ENCODE data around the gene WDR5B. TPM values are rescaled to one million over a fixed set of nuclear protein-coding genes. Genes with fewer than 3 reads are reported as not detected.

WDR5B gene
- total and polyA plus RNA-seq, 2 of the 8 experiments (the other 6 are each of a cell fraction or from before 2014, with no cell fraction given), result 1.9 to 3.5 TPM

GRCh38 chr3:122366379-122366749 is 49.5 kb downstream of the WDR5B start:
- H3K56ac ChIP-seq (replicated peaks; ENCODE audit: insufficient read length, low read depth, low read length), result no peak overlapping the region
- H3K27ac ChIP-seq (ENCODE audit: low read depth, low read length), result no peak overlapping the region
- no peak for FAIRE-seq
- TF ChIP-seq FOSL1 (IDR thresholded peaks at IDR 0.05; ENCODE audit: insufficient read depth, low read depth, low read length) (no peak), CTCF (IDR thresholded peaks at IDR 0.05; ENCODE audit: control extremely low read depth in 1 of 3, insufficient read depth in 1 of 3, low read depth in 1 of 3, low read length in 3 of 3) (no peak), ASH2L (IDR thresholded peaks at IDR 0.05; ENCODE audit: low read length) (no peak), BACH1 (IDR thresholded peaks at IDR 0.05; ENCODE audit: low read length) (no peak), SP1 (IDR thresholded peaks at IDR 0.05; ENCODE audit: low read depth, low read length) (no peak)
- POLR2A ChIA-PET (ENCODE audit: partially characterized antibody), result interaction anchor here (3.3 kb wide), 1 partner anchor 17 kb away, joined by 14 read pairs; the partner anchor contains the start of genes FAM162A and MIX23
- H3K4ac ChIP-seq (replicated peaks; ENCODE audit: insufficient read length, low read depth, low read length), result no peak overlapping the region
- H4K20me1 ChIP-seq (replicated peaks in 1 of 2; ENCODE audit: control insufficient read depth in 1 of 2, insufficient read depth in 2 of 2, low read length in 2 of 2), result peaks cover 2% of the 10 kb centered on the region in 2 experiments
- H2BK15ac ChIP-seq (ENCODE audit: low read length), result no peak overlapping the region
- H3K4me2 ChIP-seq (ENCODE audit: insufficient read depth in 1 of 2, low read depth in 2 of 2, low read length in 2 of 2), result no peak overlapping the region
- H3K14ac ChIP-seq (ENCODE audit: insufficient read length), result no peak overlapping the region
- H3K27me3 ChIP-seq (replicated peaks in 1 of 4; ENCODE audit: control insufficient read depth in 3 of 4, extremely low read depth in 1 of 4, insufficient read depth in 3 of 4, low read length in 3 of 4), result no peaks in the 10 kb centered on the region
- no peak overlapping the region for H3K18ac ChIP-seq (ENCODE audit: extremely low read depth, low read length)
- 92% methylated on average over 5 of the region's 5 CpGs; no CpG with 5 or more reads in 1 of the 2 experiments for WGBS, 2 experiments (ENCODE audit: extremely low coverage in 1 of 2, insufficient coverage in 1 of 2, insufficient read length in 1 of 2, insufficient replicate concordance in 2 of 2, low coverage in 1 of 2, low lambda C conversion rate in 2 of 2, missing lambda C conversion rate in 1 of 2)
- H2AK5ac ChIP-seq (ENCODE audit: low read depth, low read length), result no peak overlapping the region
- H2BK12ac ChIP-seq (ENCODE audit: low read depth, low read length), result no peak overlapping the region
- H2AFZ ChIP-seq (ENCODE audit: low read length), result no peak overlapping the region
- CTCF ChIA-PET (ENCODE audit: partially characterized antibody), result interaction anchor here (1.6 kb wide), 1 partner anchor 9 kb away, joined by 5 read pairs; no protein-coding TSS in a partner anchor
- H2BK20ac ChIP-seq (ENCODE audit: low read length), result no peak overlapping the region
- H4K8ac ChIP-seq (ENCODE audit: extremely low read depth, insufficient read depth, low read length), result no peak overlapping the region
- H3K79me1 ChIP-seq (ENCODE audit: low read depth, low read length), result no peaks in the 10 kb centered on the region
- H4K91ac ChIP-seq (replicated peaks; ENCODE audit: insufficient read length, low read length), result no peak overlapping the region
- H4K5ac ChIP-seq (ENCODE audit: insufficient read length, low read depth, low read length), result no peak overlapping the region
- no peak overlapping the region for H2BK5ac ChIP-seq (ENCODE audit: low read depth, low read length)
- H3K23me2 ChIP-seq (ENCODE audit: low read depth, low read length), result no peaks in the 10 kb centered on the region
- no peak overlapping the region for H3K9ac ChIP-seq (replicated peaks in 1 of 4; ENCODE audit: extremely low read depth in 1 of 4, low read depth in 3 of 4, low read length in 3 of 4)
- peaks cover 6 to 69% (median 32%) of the 10 kb centered on the region in 4 experiments for H3K36me3 ChIP-seq (ENCODE audit: control insufficient read depth in 2 of 4, insufficient read depth in 4 of 4, low read length in 3 of 4)
- H3K9me3 ChIP-seq (ENCODE audit: insufficient read depth in 2 of 2, low read depth in 1 of 2, low read length in 1 of 2), result no peaks in the 10 kb centered on the region
- DNase-seq (ENCODE audit: low read depth in 1 of 2, low spot score in 2 of 2), result no peak
- H3K4me1 ChIP-seq (replicated peaks in 1 of 4; ENCODE audit: control insufficient read depth in 3 of 4, insufficient read depth in 4 of 4, low read length in 3 of 4), result no peaks in the 10 kb centered on the region
- H3K23ac ChIP-seq (ENCODE audit: insufficient read length), result no peak overlapping the region
- H3K4me3 ChIP-seq (ENCODE audit: extremely low read depth in 1 of 4, insufficient read depth in 2 of 4, low read depth in 3 of 4, low read length in 4 of 4), result no peak overlapping the region
- no peaks in the 10 kb centered on the region for H3K79me2 ChIP-seq (ENCODE audit: control insufficient read depth in 1 of 2, insufficient read depth in 2 of 2, low read length in 2 of 2)
- H2BK120ac ChIP-seq (replicated peaks; ENCODE audit: low read depth, low read length), result no peak overlapping the region
